Measurements from ENCODE around the gene SRSF10. TPM values are rescaled to one million over a fixed set of nuclear protein-coding genes. Genes with fewer than 3 reads are reported as not detected.

SRSF10 gene
- total RNA-seq, 1 donor: 81.1 TPM

- no peak overlapping the region for H2AFZ ChIP-seq (ENCODE audit: low read length)
- DNase-seq (ENCODE audit: insufficient read length, low spot score, missing footprints): no peak
- no peaks in the 10 kb centered on the region for H3K27me3 ChIP-seq (ENCODE audit: insufficient read depth, low read length)
- H3K4me2 ChIP-seq (ENCODE audit: insufficient read depth, low read length): peak overlapping the region; percentile 65
- no peaks in the 10 kb centered on the region for H3K36me3 ChIP-seq (ENCODE audit: insufficient read depth, low read length)
- H3K79me2 ChIP-seq (ENCODE audit: insufficient read depth, low read length): no peaks in the 10 kb centered on the region
- peak overlapping the region; percentile 96 for H3K27ac ChIP-seq (ENCODE audit: low read depth, low read length)
- no peak for TF ChIP-seq CTCF (IDR thresholded peaks at IDR 0.05; ENCODE audit: extremely low read depth, low read depth, low read length)
- H3K9me3 ChIP-seq (ENCODE audit: low read depth, low read length): no peaks in the 10 kb centered on the region
- peak overlapping the region; percentile 9 for H3K4me3 ChIP-seq (ENCODE audit: insufficient read depth, low read length)
- H3K4me1 ChIP-seq (ENCODE audit: insufficient read depth, low read length): peaks cover 46% of the 10 kb centered on the region
- H4K20me1 ChIP-seq (ENCODE audit: insufficient read depth, low read length): no peaks in the 10 kb centered on the region
These were observed 41.5 kb upstream of the SRSF10 start for GRCh38 chr1:24021403-24022266.

- Histone ChIP-seq H3K27ac (ENCODE audit: low read depth, low read length) (peak overlapping the region; percentile 96), H3K36me3 (ENCODE audit: insufficient read depth, low read length) (no peaks in the 10 kb centered on the region), H3K27me3 (ENCODE audit: insufficient read depth, low read length) (no peaks in the 10 kb centered on the region), H3K79me2 (ENCODE audit: insufficient read depth, low read length) (no peaks in the 10 kb centered on the region), H3K4me2 (ENCODE audit: insufficient read depth, low read length) (peak overlapping the region; percentile 77), H2AFZ (ENCODE audit: low read length) (no peak overlapping the region), H3K4me1 (ENCODE audit: insufficient read depth, low read length) (peaks cover 52% of the 10 kb centered on the region), H4K20me1 (ENCODE audit: insufficient read depth, low read length) (no peaks in the 10 kb centered on the region), H3K9me3 (ENCODE audit: low read depth, low read length) (no peaks in the 10 kb centered on the region), H3K4me3 (ENCODE audit: insufficient read depth, low read length) (no peak overlapping the region)
- no peak for DNase-seq (ENCODE audit: insufficient read length, low spot score, missing footprints)
- no peak for TF ChIP-seq CTCF (IDR thresholded peaks at IDR 0.05; ENCODE audit: extremely low read depth, low read depth, low read length)
These were observed 40.3 kb upstream of the SRSF10 start for GRCh38 chr1:24020470-24020869.

- Histone ChIP-seq H3K27ac (ENCODE audit: low read depth, low read length) (peak overlapping the region; percentile 96), H3K9me3 (ENCODE audit: low read depth, low read length) (no peaks in the 10 kb centered on the region), H3K27me3 (ENCODE audit: insufficient read depth, low read length) (no peaks in the 10 kb centered on the region), H3K36me3 (ENCODE audit: insufficient read depth, low read length) (no peaks in the 10 kb centered on the region), H4K20me1 (ENCODE audit: insufficient read depth, low read length) (no peaks in the 10 kb centered on the region), H2AFZ (ENCODE audit: low read length) (no peak overlapping the region), H3K4me2 (ENCODE audit: insufficient read depth, low read length) (peak overlapping the region; percentile 77), H3K4me1 (ENCODE audit: insufficient read depth, low read length) (peaks cover 52% of the 10 kb centered on the region), H3K4me3 (ENCODE audit: insufficient read depth, low read length) (no peak overlapping the region), H3K79me2 (ENCODE audit: insufficient read depth, low read length) (no peaks in the 10 kb centered on the region)
- peak; percentile 19 for DNase-seq (ENCODE audit: insufficient read length, low spot score, missing footprints)
- no peak for TF ChIP-seq CTCF (IDR thresholded peaks at IDR 0.05; ENCODE audit: extremely low read depth, low read depth, low read length)
These were observed 39.9 kb upstream of the SRSF10 start for GRCh38 chr1:24020025-24020424.
